WERI-Rb-1 (cell line): ENCODE data around the gene LHFPL5.

Experiments used
- DNase-seq: peaks from one replicate; pipeline ENCODE4 v3.0.0-alpha.2; 2020
- H3K27ac ChIP-seq: fragments of 250-450 bp; sonication (Bioruptor Pico); 2 replicates; pipeline ENCODE4 v1.5.1; 2020; ENCODE audit warnings: mild to moderate bottlenecking, moderate library complexity
- H3K27me3 ChIP-seq: fragments of 250-450 bp; sonication (Bioruptor Pico); 2 replicates; pipeline ENCODE4 v1.5.1; 2021; ENCODE audit warnings: mild to moderate bottlenecking, low read depth, moderate library complexity; ENCODE audit not compliant: insufficient read depth, severe bottlenecking
- H3K36me3 ChIP-seq: fragments of 250-450 bp; sonication (Bioruptor Pico); 2 replicates; pipeline ENCODE4 v1.5.1; 2020; ENCODE audit warnings: mild to moderate bottlenecking, moderate library complexity
- H3K4me3 ChIP-seq: 2 replicates; pipeline ENCODE4 v1.5.1; 2011; ENCODE audit warnings: low read depth, mild to moderate bottlenecking, control low read depth, low read length
- H3K9me3 ChIP-seq: fragments of 250-450 bp; sonication (Bioruptor Pico); 2 replicates; pipeline ENCODE4 v1.5.1; 2021; ENCODE audit warnings: mild to moderate bottlenecking, moderate library complexity; ENCODE audit not compliant: severe bottlenecking
- TF ChIP-seq, protein P1 (sequence below): IDR thresholded peaks from 2 replicates; pipeline ENCODE4 v1.5.1; 2011; ENCODE audit warnings: low read depth, mild to moderate bottlenecking, control low read depth, inconsistent platforms, low read length

Gene LHFPL5

GRCh38 chr6:35810971-35811698 lies 6.0 kb downstream of the LHFPL5 start:
- DNase-seq: no peak

GRCh38 chr6:35811699-35811995 lies 6.5 kb downstream of the LHFPL5 start:
- no peaks in the 10 kb centered on the region for H3K27me3 ChIP-seq
- no peak for DNase-seq
- peaks cover 4% of the 10 kb centered on the region for H3K9me3 ChIP-seq
- no peak overlapping the region for H3K4me3 ChIP-seq
- TF ChIP-seq, protein P1, sequence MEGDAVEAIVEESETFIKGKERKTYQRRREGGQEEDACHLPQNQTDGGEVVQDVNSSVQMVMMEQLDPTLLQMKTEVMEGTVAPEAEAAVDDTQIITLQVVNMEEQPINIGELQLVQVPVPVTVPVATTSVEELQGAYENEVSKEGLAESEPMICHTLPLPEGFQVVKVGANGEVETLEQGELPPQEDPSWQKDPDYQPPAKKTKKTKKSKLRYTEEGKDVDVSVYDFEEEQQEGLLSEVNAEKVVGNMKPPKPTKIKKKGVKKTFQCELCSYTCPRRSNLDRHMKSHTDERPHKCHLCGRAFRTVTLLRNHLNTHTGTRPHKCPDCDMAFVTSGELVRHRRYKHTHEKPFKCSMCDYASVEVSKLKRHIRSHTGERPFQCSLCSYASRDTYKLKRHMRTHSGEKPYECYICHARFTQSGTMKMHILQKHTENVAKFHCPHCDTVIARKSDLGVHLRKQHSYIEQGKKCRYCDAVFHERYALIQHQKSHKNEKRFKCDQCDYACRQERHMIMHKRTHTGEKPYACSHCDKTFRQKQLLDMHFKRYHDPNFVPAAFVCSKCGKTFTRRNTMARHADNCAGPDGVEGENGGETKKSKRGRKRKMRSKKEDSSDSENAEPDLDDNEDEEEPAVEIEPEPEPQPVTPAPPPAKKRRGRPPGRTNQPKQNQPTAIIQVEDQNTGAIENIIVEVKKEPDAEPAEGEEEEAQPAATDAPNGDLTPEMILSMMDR: no peak
- no peaks in the 10 kb centered on the region for H3K36me3 ChIP-seq
- no peak overlapping the region for H3K27ac ChIP-seq

More at GRCh38 chr6:35810971-35811698, 6.0 kb downstream of the LHFPL5 start:
- H3K4me3 ChIP-seq: no peak overlapping the region
- H3K36me3 ChIP-seq: no peaks in the 10 kb centered on the region
- H3K9me3 ChIP-seq: no peaks in the 10 kb centered on the region
- TF ChIP-seq, protein P1: no peak
- no peak overlapping the region for H3K27ac ChIP-seq
- no peaks in the 10 kb centered on the region for H3K27me3 ChIP-seq

DNA sequence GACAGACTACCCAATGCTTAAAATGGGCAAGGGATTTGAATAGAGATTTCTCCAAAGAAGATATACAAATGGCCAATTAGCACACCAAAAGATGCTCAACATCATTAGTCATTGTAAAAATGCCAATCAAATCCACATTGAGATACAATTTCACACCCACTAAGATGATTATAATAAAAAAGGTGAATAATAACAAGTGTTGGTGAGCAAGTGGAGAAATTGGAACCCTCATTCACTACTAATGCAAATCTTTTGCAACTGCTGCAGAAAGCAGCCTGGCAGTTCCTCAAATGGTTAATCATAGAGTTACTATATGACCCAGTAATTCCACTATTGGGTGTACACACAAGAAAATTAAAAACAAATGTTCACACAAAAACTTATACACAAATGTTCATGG lies 12.4 kb downstream of the LHFPL5 start:
- DNase-seq: no peak
- Histone ChIP-seq H3K9me3 (peaks cover 14% of the 10 kb centered on the region), H3K27ac (no peak overlapping the region), H3K4me3 (no peak overlapping the region), H3K27me3 (no peaks in the 10 kb centered on the region), H3K36me3 (no peaks in the 10 kb centered on the region)
- TF ChIP-seq, protein P1: no peak

DNA sequence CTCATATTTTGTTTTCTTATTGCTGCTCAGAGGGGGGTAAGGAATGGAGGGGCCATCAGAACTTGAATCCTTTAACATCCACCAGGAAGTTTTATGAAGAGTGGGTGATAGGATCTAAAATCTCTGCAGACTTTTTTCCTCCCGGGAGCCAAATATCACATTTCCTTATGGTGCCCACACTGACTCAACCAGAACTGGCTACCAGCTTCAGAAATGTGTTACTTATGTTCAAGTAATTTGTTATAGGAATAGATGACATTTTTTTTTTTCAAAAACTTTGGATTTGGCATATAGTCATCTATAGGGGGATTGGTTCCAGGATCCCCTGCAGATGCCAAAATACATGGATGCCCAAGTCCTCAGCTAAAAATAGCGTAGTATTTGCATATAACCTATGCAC lies 18.4 kb downstream of the LHFPL5 start:
- no peak for DNase-seq
- no peaks in the 10 kb centered on the region for H3K9me3 ChIP-seq
- no peak overlapping the region for H3K27ac ChIP-seq
- no peaks in the 10 kb centered on the region for H3K27me3 ChIP-seq
- no peak overlapping the region for H3K4me3 ChIP-seq
- H3K36me3 ChIP-seq: no peaks in the 10 kb centered on the region
- TF ChIP-seq, protein P1: no peak

- no peak for DNase-seq
- Histone ChIP-seq H3K4me3 (no peak overlapping the region), H3K27ac (no peak overlapping the region), H3K9me3 (no peaks in the 10 kb centered on the region), H3K27me3 (no peaks in the 10 kb centered on the region), H3K36me3 (no peaks in the 10 kb centered on the region)
- TF ChIP-seq, protein P1: no peak
Measured at GRCh38 chr6:35824552-35825192, 19.5 kb downstream of the LHFPL5 start.
